ENCODE measurements around the gene NUP50. TPM values are rescaled to one million over a fixed set of nuclear protein-coding genes. Genes with fewer than 3 reads are reported as not detected.

The NUP50 gene
- total RNA-seq, 1 donor from 2014 or later, result 16.2 TPM

DNA sequence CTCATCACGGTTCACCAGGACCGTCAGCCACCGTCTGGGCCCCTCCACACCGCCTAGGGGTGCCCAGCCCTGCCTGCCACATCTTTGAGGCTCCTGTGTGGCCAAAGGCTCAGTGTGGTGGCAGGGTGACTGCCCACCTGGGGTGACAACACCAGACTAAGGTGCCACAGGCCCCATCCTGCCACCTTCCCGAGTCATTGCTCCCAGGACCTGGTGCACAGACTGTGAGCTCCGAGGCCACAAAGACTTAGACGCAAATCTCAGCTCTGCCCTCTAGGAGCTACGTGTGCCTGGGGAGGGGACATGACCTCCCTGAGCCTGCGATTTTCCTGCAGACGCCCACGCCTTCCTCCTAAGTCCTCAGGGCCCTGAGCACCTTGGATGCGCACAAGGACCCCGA is 40.5 kb downstream of the NUP50 start:
- ATAC-seq (no peak), DNase-seq (no peak)
- intact Hi-C loops (cut with micrococcal nuclease), result no loop called here

- DNase-seq (no peak), ATAC-seq (no peak)
- intact Hi-C loops (cut with micrococcal nuclease), result no loop called here
Observed at GRCh38 chr22:45204819-45205218, 41.1 kb downstream of the NUP50 start.

GRCh38 chr22:45205276-45205925 is 41.7 kb downstream of the NUP50 start:
- intact Hi-C loops (cut with micrococcal nuclease), result no loop called here
- ATAC-seq (no peak), DNase-seq (no peak)

DNA sequence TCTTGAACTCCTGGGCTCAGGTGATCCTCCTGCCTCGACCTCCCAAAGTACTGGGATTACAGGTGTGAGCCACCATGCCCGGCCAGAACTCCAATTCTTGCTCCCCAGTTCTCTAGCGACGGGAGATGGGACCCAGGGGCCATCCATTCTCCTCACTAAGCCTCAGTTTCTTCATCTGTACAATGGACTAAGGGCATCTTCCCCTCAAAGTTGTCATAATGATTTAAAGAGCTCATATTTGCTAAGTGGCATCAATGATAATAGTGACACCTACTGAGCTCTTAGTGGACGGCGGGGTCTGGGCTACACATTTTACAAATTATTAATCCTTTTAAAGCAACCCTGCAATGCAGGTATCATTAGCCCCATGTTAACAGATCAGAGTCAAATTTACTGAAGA is 42.5 kb downstream of the NUP50 start:
- no peak for DNase-seq
- no peak for ATAC-seq
- intact Hi-C loops (cut with micrococcal nuclease), result no loop called here

GRCh38 chr22:45207533-45207932 is 43.8 kb downstream of the NUP50 start:
- DNase-seq, result no peak

GRCh38 chr22:45207981-45208664 is 44.4 kb downstream of the NUP50 start:
- ATAC-seq (no peak), DNase-seq (no peak)
- intact Hi-C loops (cut with micrococcal nuclease), result no loop called here

More at GRCh38 chr22:45207533-45207932, 43.8 kb downstream of the NUP50 start:
- ATAC-seq, result no peak
- intact Hi-C loops (cut with micrococcal nuclease), result no loop called here

DNA sequence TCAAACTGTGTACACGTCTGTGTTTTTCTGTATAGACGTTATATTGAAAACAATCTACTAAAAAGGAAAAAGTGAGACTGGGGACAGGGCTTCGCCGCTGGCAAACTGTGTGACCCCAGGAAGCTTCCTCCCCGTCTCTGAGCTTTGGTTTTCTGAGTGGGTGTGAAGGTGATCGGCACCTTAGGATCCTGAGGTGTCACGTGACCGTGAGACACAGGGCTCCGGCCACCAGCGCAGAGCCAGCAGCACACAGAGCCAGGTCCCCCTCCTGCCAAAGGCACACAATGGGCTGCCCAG is 44.9 kb downstream of the NUP50 start:
- DNase-seq (no peak), ATAC-seq (no peak)
- intact Hi-C loops (cut with micrococcal nuclease), result no loop called here

- no peak for DNase-seq
- ATAC-seq, result no peak
- intact Hi-C loops (cut with micrococcal nuclease), result no loop called here
Observed at GRCh38 chr22:45208993-45209838, 45.5 kb downstream of the NUP50 start.

DNA sequence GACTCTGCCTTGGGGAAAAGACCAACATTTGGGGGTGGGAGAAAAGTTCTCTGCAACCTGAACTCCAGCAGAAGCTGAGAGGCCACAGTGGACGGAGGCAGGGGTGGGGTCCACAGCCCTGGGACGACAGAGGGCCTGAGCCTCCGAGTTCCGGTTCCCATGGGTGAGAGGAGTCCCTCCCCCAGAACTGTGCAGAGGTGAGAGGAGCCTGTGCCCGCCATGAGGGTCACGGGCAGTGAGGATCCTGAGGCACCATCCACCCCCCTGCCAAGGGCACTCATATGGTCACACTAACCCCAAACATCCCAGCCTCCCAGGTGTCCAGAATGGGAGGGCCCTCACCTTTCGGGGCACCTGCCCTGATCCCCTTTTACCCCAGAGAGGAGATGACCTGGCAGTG is 46.4 kb downstream of the NUP50 start:
- intact Hi-C loops (cut with micrococcal nuclease), result no loop called here
- ATAC-seq, result no peak
- no peak for DNase-seq

- intact Hi-C loops (cut with micrococcal nuclease), result no loop called here
- ATAC-seq, result no peak
Observed at GRCh38 chr22:45210577-45210976, 46.9 kb downstream of the NUP50 start.

DNA sequence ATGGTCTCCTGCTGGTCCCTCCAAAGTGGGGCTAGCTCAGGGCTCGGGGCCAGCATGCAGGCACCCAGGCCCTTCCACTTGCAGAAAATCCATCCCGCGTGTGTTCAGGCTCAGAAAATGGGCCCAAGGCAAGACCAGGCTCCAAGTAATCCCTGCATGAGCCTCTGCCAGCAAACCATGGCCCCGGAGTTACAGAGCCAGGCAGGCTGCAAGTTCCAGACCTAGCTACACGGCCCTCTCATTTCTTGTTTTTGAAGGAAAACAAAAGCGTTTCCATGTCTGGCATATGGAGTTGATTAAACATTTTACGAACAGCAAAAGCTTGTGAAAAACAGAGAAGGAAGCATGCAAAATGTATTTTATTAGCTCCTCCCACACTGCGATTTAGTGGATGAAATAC is 47.3 kb downstream of the NUP50 start:
- DNase-seq (no peak), ATAC-seq (no peak)
- intact Hi-C loops (cut with micrococcal nuclease), result no loop called here

More at GRCh38 chr22:45210577-45210976, 46.9 kb downstream of the NUP50 start:
- DNase-seq, result no peak

GRCh38 chr22:45211435-45211834 is 47.7 kb downstream of the NUP50 start:
- ATAC-seq (no peak), DNase-seq (peak; percentile 6)
- intact Hi-C loops (cut with micrococcal nuclease), result no loop called here

DNA sequence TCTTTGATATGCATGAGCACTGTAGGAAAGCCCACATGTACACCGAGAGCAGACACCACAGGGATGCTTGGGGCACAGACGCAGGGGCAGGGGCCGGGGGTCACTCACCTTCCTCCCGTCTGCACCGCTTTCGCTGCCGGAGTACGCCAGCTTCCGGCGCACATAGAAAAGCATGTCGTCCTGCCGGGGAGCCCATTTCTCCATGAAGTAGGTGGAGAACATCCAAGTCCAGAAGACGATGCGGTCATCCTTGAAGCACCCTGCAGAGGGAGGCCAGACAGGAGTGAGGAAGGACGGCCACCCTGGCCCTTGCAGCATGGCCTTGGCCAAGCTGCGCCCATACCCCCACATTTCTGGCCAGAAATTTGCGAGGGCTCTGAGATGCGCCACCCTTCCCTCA is 48.1 kb downstream of the NUP50 start:
- ATAC-seq, result peak; percentile 3
- intact Hi-C loops (cut with micrococcal nuclease), result no loop called here
- DNase-seq, result peak; percentile 31

GRCh38 chr22:45212306-45212709 is 48.6 kb downstream of the NUP50 start:
- intact Hi-C loops (cut with micrococcal nuclease), result no loop called here
- DNase-seq (peak; percentile 86), ATAC-seq (peak; percentile 90)

- intact Hi-C loops (cut with micrococcal nuclease), result no loop called here
- DNase-seq (peak; percentile 66), ATAC-seq (peak; percentile 76)
Observed at GRCh38 chr22:45212992-45213751, 49.4 kb downstream of the NUP50 start.

- intact Hi-C loops (cut with micrococcal nuclease), result no loop called here
- ATAC-seq (no peak), DNase-seq (peak; percentile 21)
Observed at GRCh38 chr22:45216133-45217003, 52.6 kb downstream of the NUP50 start.

DNA sequence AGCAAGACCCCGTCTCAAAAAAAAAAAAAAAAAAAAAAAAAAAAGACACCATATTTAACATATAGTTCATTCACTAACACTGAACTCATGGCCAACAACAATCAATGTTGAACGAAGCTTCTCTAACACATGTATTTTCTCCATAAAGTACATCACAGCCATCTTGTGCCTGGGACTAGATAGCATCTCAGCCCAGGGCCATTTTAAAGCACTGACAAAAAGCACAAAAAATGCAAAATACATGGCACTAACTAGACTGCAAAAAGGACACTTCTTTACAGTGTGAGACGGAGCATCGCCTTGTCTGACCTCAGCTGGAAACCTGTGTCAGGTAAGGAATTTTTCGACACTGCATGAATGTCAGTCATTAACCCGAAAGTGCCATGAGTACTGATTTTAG is 53.6 kb downstream of the NUP50 start:
- intact Hi-C loops (cut with micrococcal nuclease), result no loop called here
- peak; percentile 1 for DNase-seq
- ATAC-seq, result no peak

DNA sequence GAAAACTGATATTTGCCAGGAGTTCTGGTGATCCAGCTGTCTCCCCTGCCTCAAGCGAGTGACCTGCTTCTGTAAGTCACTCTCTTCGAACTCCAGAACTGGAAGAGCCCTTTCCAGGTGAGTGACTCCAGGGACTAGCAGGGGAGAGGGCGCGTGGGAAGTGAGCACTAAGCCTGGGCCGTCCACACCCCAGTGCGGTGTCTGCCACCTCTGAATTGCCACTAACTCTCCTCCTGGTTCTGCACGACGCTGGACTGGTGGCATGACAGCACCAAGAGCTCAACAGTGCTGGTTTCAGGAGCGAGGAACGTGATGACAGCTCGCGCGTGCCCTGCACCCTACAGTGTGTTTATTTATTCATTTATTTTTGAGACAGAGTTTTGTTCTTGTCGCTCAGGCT is 54.1 kb downstream of the NUP50 start:
- DNase-seq (peak; percentile 18), ATAC-seq (no peak)
- intact Hi-C loops (cut with micrococcal nuclease), result no loop called here

GRCh38 chr22:45218976-45219375 is 55.3 kb downstream of the NUP50 start:
- ATAC-seq (no peak), DNase-seq (no peak)
- intact Hi-C loops (cut with micrococcal nuclease), result no loop called here
